Measurements from ENCODE around the gene NTRK2. TPM values are rescaled to one million over a fixed set of nuclear protein-coding genes. Genes with fewer than 3 reads are reported as not detected.

Gene NTRK2
- total and polyA plus RNA-seq, 12 donors: 0.43 to 5.6 (median 2.1) TPM

- Histone ChIP-seq H3K4me3 (no peak overlapping the region), H3K27ac (no peak overlapping the region), H3K27me3 (no peaks in the 10 kb centered on the region), H3K9me3 (replicated peaks in 1 of 3) (no peaks in the 10 kb centered on the region), H3K4me1 (replicated peaks in 1 of 2) (no peaks in the 10 kb centered on the region), H3K36me3 (replicated peaks in 1 of 2) (no peaks in the 10 kb centered on the region)
- DNase-seq: no peak
- WGBS, 4 donors: 48 to 65% (median 56%) methylated on average over 1 of the region's 1 CpG
- intact Hi-C loops (cut with DNase I): no loop called here
- TF ChIP-seq CTCF (IDR thresholded peaks at IDR 0.05): no peak
- no peak for TF ChIP-seq POLR2A (IDR thresholded peaks at IDR 0.05)
Observed at GRCh38 chr9:84756731-84757130, 87.2 kb downstream of the NTRK2 start.

- Histone ChIP-seq H3K27me3 (no peaks in the 10 kb centered on the region), H3K36me3 (replicated peaks in 1 of 2) (no peaks in the 10 kb centered on the region), H3K4me3 (no peak overlapping the region), H3K9me3 (replicated peaks in 1 of 3) (no peaks in the 10 kb centered on the region), H3K4me1 (replicated peaks in 1 of 2) (no peaks in the 10 kb centered on the region), H3K27ac (no peak overlapping the region)
- TF ChIP-seq POLR2A (IDR thresholded peaks at IDR 0.05) (no peak), CTCF (IDR thresholded peaks at IDR 0.05) (no peak)
- intact Hi-C loops (cut with DNase I): no loop called here
- DNase-seq: no peak
- WGBS, 4 donors: 74 to 89% (median 78%) methylated on average over 1 of the region's 1 CpG
Observed at GRCh38 chr9:84758817-84759216, 89.3 kb downstream of the NTRK2 start.

- intact Hi-C loops (cut with DNase I): no loop called here
Observed at GRCh38 chr9:84759300-84759750, 89.8 kb downstream of the NTRK2 start.

GRCh38 chr9:84759804-84760203, 90.3 kb downstream of the NTRK2 start:
- H3K36me3 ChIP-seq (replicated peaks in 1 of 2): no peaks in the 10 kb centered on the region
- intact Hi-C loops (cut with DNase I): no loop called here
- TF ChIP-seq POLR2A (IDR thresholded peaks at IDR 0.05): no peak
- TF ChIP-seq CTCF (IDR thresholded peaks at IDR 0.05): no peak
- WGBS, 4 donors: 62 to 74% (median 67%) methylated on average over 2 of the region's 2 CpGs
- no peak overlapping the region for H3K27ac ChIP-seq
- no peaks in the 10 kb centered on the region for H3K4me1 ChIP-seq (replicated peaks in 1 of 2)
- H3K4me3 ChIP-seq: no peak overlapping the region
- DNase-seq: no peak
- H3K27me3 ChIP-seq: no peaks in the 10 kb centered on the region
- no peaks in the 10 kb centered on the region for H3K9me3 ChIP-seq (replicated peaks in 1 of 3)

More at GRCh38 chr9:84759300-84759750, 89.8 kb downstream of the NTRK2 start:
- TF ChIP-seq CTCF (IDR thresholded peaks at IDR 0.05): no peak
- TF ChIP-seq POLR2A (IDR thresholded peaks at IDR 0.05): no peak
- Histone ChIP-seq H3K27me3 (no peaks in the 10 kb centered on the region), H3K27ac (no peak overlapping the region), H3K4me1 (replicated peaks in 1 of 2) (no peaks in the 10 kb centered on the region), H3K36me3 (replicated peaks in 1 of 2) (no peaks in the 10 kb centered on the region), H3K9me3 (replicated peaks in 1 of 3) (no peaks in the 10 kb centered on the region), H3K4me3 (no peak overlapping the region)
- whole genome bisulfite sequencing, 4 donors: 63 to 80% (median 70%) methylated on average over 2 of the region's 2 CpGs
- no peak for DNase-seq
